Mucosa of stomach (tissue), 1 donor: ENCODE measurements around the gene BMPR1A.
"Not testable (repeated sequence)": the region's sequence is repeated elsewhere in the genome, so short reads cannot be mapped to it uniquely, and the experiment has no call there.

Experiments
- H3K27me3 ChIP-seq: one replicate; pipeline ENCODE4 v1.7.0; 2013; ENCODE audit warnings: mild to moderate bottlenecking, low read length; ENCODE audit not compliant: control insufficient read depth, insufficient read depth
- H3K36me3 ChIP-seq: one replicate; pipeline ENCODE4 v1.7.0; 2013; ENCODE audit warnings: low read length; ENCODE audit not compliant: control insufficient read depth, insufficient read depth
- H3K4me1 ChIP-seq: one replicate; pipeline ENCODE4 v1.7.0; 2013; ENCODE audit warnings: mild to moderate bottlenecking, low read length; ENCODE audit not compliant: control insufficient read depth, insufficient read depth
- H3K4me3 ChIP-seq: one replicate; pipeline ENCODE4 v1.7.0; 2013; ENCODE audit warnings: low read length
- H3K9ac ChIP-seq: one replicate; pipeline ENCODE4 v1.7.0; 2013; ENCODE audit warnings: mild to moderate bottlenecking, low read length, moderate library complexity
- H3K9me3 ChIP-seq: one replicate; pipeline ENCODE4 v1.7.0; 2013; ENCODE audit warnings: mild to moderate bottlenecking, low read length, moderate library complexity; ENCODE audit not compliant: control insufficient read depth
- donor health status: Pancreatic carcinoma.

The BMPR1A gene

DNA sequence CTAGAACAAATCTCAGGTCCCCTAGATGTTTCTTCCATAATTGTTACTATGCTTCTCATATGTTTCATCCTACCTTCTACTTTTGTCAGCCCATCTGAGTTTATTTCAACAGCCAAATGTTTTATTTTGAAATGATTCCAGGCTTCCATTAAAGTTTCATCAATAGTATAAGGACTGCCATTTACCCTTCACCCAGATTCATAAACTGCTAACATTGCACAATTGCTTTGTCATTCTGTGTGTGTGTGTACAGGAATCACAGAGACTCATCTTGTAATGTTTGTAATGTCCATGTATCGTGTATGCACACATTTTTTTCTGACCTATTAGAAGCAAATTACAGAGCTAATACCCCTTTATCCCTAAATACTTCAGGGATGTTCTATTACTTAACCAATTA is 175.5 kb downstream of the BMPR1A start:
- no peaks in the 10 kb centered on the region for H3K4me1 ChIP-seq
- no peak overlapping the region for H3K4me3 ChIP-seq
- H3K9ac ChIP-seq = no peak overlapping the region
- peaks cover 2% of the 10 kb centered on the region for H3K27me3 ChIP-seq
- no peaks in the 10 kb centered on the region for H3K36me3 ChIP-seq
- H3K9me3 ChIP-seq = no peaks in the 10 kb centered on the region

DNA sequence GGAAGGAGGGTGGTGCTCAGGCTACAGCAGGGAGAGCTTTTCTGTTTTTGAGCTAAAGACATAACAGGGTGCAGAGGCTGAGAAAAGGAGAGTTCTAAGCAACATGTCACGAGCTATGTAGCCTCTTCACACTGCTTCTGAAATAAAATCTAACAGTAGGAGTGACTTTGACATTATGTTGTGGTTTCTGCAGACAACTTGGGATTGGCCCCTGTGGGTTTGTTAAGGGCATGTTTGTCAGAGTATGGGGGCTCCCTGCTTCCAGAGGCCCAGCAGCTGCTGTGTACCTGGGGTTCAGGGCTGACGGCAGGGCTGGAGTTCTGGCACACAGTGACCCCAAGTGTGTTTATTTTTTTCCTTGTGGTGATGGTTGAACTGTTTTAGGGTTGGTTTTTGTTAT is 176.3 kb downstream of the BMPR1A start:
- Histone ChIP-seq H3K36me3 (no peaks in the 10 kb centered on the region), H3K27me3 (peaks cover 2% of the 10 kb centered on the region), H3K4me3 (no peak overlapping the region), H3K4me1 (no peaks in the 10 kb centered on the region), H3K9ac (no peak overlapping the region), H3K9me3 (no peaks in the 10 kb centered on the region)

DNA sequence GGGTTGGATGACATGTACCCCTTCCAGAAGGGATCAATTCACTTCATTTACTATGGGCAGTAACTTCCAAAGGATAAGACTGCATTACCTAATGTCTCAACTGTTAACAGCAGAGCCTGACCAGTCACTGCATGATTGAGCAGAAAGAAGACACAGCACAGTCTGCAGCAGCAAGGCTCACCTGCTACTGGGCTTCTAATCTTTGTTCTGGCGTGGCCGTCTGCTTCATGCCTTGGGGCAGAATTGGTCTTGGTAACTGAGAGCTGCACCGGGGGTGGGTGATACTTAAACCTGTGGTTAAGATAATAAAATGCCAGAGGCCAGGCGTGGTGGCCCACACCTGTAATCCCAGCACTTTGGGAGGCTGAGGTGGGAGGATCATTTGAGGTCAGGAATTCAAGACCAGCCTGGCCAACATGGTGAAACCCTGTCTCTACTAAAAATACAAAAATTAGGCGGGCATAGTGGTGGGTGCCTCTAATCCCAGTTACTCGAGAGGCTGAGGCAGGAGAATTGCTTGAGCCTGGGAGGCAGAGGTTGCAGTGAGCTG is 177.8 kb downstream of the BMPR1A start:
- not testable (repeated sequence) for H3K4me1 ChIP-seq, H3K27me3 ChIP-seq, H3K36me3 ChIP-seq, H3K9ac ChIP-seq, H3K4me3 ChIP-seq, H3K9me3 ChIP-seq

DNA sequence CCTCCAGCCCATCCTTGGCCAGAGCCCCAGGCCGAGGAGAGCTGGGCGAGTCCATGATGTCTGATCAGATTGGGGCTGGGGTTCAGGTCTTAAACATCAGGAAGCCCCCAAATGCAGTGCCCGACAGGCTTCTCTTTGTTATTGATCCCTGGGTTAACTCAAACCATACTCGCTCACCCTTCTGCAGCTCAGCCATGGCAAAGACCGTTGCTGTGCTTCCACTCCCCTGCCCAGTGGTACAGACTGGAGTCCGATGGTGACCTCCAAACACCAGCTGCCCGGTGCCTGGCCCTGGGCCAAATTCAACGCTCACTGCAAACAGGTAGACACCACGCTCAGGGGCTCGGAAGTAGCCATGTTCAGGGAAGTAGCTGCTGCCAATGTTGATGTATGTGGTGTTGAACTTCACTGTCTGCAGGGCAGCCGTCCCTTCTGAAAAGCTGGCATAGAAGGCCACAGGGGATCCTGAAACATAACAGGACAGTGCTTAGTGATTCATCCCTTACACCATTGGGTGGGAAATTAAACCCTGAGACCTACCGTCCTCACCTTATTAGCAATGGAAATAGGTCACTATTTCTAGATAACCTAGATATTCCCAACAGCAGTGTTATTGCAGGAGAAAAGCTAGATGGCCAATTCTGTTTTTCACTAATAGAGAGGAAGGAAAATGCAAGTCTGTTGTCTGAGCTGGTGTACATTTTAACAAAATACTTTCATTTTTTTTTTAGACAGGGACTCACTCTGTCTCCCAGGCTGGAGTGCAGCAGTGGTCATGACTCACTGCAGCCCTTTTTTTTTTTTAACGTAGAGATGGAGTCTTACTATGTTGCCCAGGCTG is 180.5 kb downstream of the BMPR1A start:
- H3K4me3 ChIP-seq = no peak overlapping the region
- H3K9me3 ChIP-seq = no peaks in the 10 kb centered on the region
- no peak overlapping the region for H3K9ac ChIP-seq
- H3K27me3 ChIP-seq = peaks cover 4% of the 10 kb centered on the region
- no peaks in the 10 kb centered on the region for H3K36me3 ChIP-seq
- H3K4me1 ChIP-seq = peaks cover 3% of the 10 kb centered on the region

DNA sequence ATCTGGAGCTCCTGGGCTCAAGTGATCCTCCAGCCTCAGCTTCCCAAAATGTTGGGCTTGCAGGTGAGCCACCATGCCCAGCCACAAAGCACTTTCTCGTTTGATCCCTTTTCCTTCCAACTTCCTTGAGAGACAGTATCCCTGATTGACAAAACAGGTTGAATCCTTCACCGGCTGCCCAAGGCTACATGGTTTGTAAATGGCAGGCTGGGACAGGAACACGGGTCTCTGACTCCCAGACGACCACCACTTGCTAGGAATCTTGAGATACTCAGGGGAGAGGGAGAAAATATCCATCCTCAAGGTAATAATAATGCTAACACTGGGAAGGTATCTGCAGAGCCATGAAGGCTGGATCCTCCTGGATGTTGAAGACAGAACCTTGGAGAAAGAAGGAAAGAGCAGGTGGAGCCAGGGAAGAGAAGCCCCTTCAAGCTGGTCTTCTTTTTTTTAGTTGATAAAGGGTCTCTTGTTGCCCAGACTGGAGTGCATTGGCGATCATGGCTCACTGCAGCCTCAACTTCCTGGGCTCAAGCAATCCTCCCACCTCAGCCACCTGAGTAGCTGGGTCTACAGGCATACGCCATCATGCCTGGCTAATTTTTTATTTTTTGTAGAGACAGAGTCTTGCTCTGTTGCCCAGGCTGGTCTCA is 181.2 kb downstream of the BMPR1A start:
- Histone ChIP-seq H3K36me3 (no peaks in the 10 kb centered on the region), H3K9ac (no peak overlapping the region), H3K9me3 (no peaks in the 10 kb centered on the region), H3K4me3 (no peak overlapping the region), H3K27me3 (peaks cover 11% of the 10 kb centered on the region), H3K4me1 (peaks cover 3% of the 10 kb centered on the region)

DNA sequence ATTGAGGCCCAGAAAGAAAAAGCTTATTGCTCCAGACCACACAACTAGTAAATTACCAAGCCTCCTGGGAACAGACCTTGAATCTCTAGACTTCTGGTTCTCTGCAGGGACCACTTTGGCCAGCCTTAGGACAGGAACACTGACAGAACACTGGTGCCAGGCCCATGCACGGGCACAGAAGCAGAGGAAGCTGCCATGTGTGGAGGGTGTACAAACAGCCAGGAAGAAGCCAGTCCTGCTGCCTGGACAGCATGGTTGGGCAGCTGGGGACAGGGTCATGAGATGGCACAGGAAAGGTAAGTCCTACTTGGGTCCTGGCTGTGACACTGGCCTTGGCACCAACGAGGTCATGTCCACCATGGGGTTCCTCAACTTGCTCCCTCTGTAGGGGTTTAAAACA is 181.8 kb downstream of the BMPR1A start:
- Histone ChIP-seq H3K27me3 (peaks cover 18% of the 10 kb centered on the region), H3K4me1 (peaks cover 3% of the 10 kb centered on the region), H3K9ac (no peak overlapping the region), H3K4me3 (no peak overlapping the region), H3K9me3 (no peaks in the 10 kb centered on the region), H3K36me3 (no peaks in the 10 kb centered on the region)

DNA sequence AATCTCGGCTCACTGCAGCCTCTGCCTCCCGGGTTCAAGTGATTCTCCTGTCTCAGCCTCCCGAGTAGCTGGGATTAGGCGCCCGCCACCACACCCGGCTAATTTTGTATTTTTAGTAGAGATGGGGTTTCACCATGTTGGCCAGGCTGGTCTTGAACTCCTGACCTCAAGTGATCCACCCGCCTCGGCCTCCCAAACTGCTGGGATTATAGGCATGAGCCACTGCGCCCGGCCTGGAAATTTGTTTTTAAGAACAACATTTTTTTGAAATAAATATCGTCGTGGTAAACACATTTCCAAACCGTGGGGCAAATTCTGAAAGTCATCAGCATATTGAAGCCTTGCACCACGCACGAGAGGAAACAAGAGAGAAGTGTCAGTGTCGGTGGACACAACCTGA is 183.7 kb downstream of the BMPR1A start:
- peaks cover 24% of the 10 kb centered on the region for H3K27me3 ChIP-seq
- H3K9ac ChIP-seq, H3K4me3 ChIP-seq, H3K36me3 ChIP-seq, H3K9me3 ChIP-seq, H3K4me1 ChIP-seq: not testable (repeated sequence)

DNA sequence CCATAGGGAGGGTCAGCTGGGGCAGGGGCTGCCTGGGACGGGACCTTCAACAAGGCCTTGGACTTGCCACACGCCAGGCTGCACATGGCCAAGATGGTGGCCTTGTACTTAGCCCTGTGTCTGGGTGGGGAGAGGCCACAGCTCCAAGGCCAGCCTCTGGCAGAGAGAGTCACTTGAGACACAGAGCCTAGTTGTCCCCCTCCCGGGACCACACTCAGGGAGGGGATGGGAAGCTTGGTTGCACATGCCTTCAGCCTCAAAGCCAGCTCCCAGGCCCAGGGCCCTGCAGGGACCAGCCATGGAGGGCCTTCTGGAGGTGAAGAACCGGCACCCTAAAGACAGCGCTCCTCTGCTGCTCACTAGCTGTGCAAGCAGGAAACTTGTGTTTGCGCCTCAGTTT is 184.3 kb downstream of the BMPR1A start:
- H3K4me1 ChIP-seq = peaks cover 3% of the 10 kb centered on the region
- no peak overlapping the region for H3K9ac ChIP-seq
- peaks cover 24% of the 10 kb centered on the region for H3K27me3 ChIP-seq
- H3K36me3 ChIP-seq = no peaks in the 10 kb centered on the region
- no peak overlapping the region for H3K4me3 ChIP-seq
- H3K9me3 ChIP-seq = no peaks in the 10 kb centered on the region

DNA sequence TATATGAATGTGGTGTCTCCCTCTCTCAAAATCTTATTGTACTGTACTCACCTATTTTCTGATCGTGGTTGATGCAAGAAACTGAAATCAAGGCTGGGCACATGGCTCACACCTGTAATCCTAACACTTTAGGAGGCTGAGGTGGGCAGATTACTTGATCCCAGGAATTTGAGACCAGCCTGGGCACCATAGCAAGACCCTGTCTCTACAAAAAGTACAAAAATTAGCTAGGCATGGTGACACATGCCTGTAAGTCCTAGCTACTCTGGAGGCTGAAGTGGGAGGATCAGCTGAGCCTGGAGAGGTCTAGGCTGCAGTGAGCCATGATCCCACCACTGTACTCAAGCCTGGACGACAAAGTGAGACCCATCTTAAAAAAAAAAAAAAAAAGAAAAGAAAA is 185.0 kb downstream of the BMPR1A start:
- H3K36me3 ChIP-seq = no peaks in the 10 kb centered on the region
- peaks cover 3% of the 10 kb centered on the region for H3K4me1 ChIP-seq
- no peak overlapping the region for H3K4me3 ChIP-seq
- peaks cover 28% of the 10 kb centered on the region for H3K27me3 ChIP-seq
- no peak overlapping the region for H3K9ac ChIP-seq
- H3K9me3 ChIP-seq = no peaks in the 10 kb centered on the region

DNA sequence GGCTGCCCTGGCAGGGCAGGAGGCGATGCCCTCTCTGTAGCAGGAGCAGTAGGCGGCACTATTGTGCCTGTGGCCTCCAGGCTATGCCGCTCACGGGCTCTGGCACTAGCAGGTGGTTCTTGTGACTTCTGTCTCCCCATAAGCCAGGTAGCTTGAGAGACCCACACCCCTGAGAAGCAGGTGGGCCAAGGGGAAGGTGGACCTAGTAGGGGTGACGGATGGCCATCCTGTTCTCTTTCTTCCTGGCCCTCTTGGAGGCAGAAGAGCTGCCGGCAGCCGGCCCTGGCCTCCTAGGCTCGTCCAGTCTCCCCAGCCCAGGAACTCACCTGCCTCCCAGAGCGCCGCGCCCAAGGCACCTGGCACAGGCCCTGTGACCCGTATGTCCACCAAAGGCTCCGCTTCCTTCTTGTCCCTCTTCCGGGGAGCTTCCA is 185.6 kb downstream of the BMPR1A start:
- Histone ChIP-seq H3K27me3 (peaks cover 31% of the 10 kb centered on the region), H3K9me3 (no peaks in the 10 kb centered on the region), H3K4me1 (peaks cover 3% of the 10 kb centered on the region), H3K4me3 (no peak overlapping the region), H3K36me3 (no peaks in the 10 kb centered on the region), H3K9ac (no peak overlapping the region)

DNA sequence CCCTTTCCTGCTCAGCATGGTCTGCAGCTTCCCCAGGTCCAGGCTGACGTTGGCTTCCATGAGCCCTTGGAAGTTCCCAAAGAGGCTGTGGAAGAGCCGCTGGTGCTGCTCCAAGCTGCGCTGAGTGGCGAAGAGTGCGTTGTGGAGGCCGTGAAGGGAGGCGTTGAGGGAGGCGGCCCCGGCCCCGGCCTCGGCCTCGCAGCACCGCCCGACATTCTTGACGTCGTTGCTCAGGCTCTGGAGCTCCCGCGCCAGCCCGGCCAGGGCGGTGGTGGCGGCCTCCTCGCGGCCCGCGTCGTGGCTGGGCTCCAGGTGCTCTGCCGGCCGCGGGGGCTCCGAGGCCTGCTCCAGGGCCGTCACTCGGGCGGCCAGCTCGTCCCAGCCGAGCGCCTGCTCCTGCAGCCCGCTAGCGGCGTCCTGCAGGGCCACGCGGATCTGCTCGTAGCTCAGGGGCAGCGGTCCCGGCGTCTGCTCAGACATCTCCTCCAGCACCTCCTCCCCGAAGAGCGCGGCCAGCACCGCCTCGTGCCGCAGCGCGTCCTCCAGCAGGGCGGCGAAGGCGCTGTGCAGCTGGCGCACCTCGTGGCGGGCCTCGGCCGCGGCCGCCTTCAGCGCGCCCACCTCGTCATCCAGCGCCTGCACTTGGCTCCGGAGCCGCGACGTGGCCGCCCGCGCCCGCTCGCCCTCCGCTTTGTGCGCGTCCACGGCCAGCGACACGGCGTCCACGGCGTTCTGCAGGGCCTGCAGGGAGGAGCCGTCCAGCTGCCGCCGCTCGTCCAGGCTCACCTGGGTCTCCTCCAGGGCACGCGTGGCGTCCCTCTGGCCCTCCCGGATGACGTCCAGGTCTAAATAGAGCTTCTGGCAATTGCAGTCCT is 186.3 kb downstream of the BMPR1A start:
- no peaks in the 10 kb centered on the region for H3K9me3 ChIP-seq
- H3K4me3 ChIP-seq = no peak overlapping the region
- no peaks in the 10 kb centered on the region for H3K36me3 ChIP-seq
- H3K9ac ChIP-seq = no peak overlapping the region
- H3K4me1 ChIP-seq = peaks cover 3% of the 10 kb centered on the region
- peaks cover 33% of the 10 kb centered on the region for H3K27me3 ChIP-seq
